Hematopoietic multipotent progenitor cell treated with erythropoietin and hydrocortisone succinate and interleukin-3 and kit ligand, for 8 days (in vitro differentiated cells): ENCODE data around the gene RPTOR.
"Not testable (repeated sequence)": the region's sequence is repeated elsewhere in the genome, so short reads cannot be mapped to it uniquely, and the experiment has no call there.

Source experiments
- DNase-seq: peaks from one replicate; pipeline ENCODE4 v3.0.0-alpha.2; 2015

Gene RPTOR

GRCh38 chr17:80789356-80789902, 244.8 kb downstream of the RPTOR start:
- DNase-seq: no peak

GRCh38 chr17:80790021-80790765, 245.6 kb downstream of the RPTOR start:
- no peak for DNase-seq

- DNase-seq: no peak
Measured at GRCh38 chr17:80790981-80791742, 246.5 kb downstream of the RPTOR start.

GRCh38 chr17:80791758-80792284, 247.2 kb downstream of the RPTOR start:
- no peak for DNase-seq

GRCh38 chr17:80792373-80792781, 247.7 kb downstream of the RPTOR start:
- no peak for DNase-seq

- DNase-seq: no peak
Measured at GRCh38 chr17:80793421-80793820, 248.8 kb downstream of the RPTOR start.

DNA sequence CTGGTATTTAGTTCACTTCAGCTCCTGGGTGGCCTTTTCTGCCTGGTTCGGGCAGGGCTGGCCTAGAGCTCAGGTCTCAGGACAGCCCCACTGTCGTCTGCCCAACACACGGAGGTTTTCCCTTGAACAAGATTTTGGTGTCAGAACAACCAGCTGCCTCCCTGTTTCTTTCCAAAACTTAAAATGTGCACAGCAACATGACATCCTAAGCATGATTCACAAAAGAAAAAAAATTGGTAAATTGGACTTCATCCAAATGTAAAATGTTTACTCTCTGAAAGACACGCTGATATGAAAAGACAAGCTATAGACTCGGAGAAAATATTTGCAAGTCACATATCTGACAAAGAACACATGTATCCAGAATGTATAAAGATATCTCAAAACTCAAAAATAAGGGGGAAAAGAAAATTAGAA, 249.2 kb downstream of the RPTOR start:
- peak; percentile 14 for DNase-seq

GRCh38 chr17:80794281-80795089, 249.8 kb downstream of the RPTOR start:
- no peak for DNase-seq

DNA sequence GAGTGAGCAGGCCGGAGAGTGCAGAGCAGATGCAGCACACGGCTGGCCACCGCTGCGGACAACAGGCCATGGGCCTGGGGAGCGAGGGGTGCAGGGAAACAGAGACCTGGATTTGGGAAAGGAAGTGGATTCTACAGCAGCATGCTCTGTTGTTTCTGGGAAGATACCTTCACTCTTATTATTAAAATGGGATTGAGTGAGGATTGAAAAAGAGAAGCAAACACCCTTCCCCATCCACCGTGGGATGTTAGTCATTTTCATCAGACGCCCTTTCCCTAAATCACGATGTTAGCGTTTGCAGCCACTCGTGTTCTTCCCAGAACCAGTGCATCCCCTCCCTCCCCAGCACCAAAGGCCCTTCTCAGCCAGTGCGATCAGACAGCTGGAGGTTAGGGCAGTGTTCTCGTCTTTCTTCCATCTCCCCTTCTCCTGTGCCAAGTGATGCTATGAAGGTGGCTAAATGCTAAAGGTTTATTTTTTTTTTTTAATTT, 250.5 kb downstream of the RPTOR start:
- DNase-seq: no peak

DNA sequence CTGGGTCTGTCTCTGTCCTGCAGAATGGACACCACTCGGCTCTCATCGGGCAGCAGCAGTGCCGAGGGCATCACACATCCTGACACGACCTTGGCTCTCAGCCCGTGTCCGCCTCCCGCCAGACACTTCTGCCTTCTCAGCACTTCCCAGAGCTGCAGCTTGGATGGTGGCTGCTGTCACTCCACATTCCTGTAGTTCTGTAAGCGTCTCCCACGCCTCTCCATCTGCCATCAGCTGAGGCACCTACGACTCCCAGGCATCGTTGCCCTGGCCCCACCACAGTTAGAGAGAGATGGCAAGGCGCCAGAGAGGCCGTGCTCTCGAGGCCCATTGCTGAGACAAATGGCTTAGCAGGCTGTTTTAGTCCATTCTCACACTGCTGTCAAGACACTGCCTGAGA, 251.1 kb downstream of the RPTOR start:
- no peak for DNase-seq

DNA sequence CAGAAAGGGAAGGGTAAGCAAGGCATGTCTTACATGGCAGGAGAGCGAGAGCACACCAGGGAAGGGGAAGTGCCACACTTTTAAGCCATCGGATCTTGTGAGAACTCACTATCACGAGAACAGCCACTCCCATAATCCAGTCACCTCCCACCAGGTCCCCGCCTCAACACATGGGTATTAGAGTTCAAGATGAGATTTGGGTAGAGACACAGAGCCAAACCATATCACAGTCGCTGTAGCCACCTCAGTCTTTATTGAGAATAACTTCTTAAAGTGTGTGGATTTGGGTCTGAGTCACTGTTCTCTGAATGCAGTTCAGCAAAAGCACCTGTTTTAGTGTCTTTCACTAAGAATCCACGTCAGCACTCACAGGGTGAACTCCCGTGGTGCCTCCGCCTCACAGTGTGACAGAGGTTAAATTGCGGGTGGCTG, 251.8 kb downstream of the RPTOR start:
- peak; percentile 9 for DNase-seq

- not testable (repeated sequence) for DNase-seq
Measured at GRCh38 chr17:80797222-80797621, 252.6 kb downstream of the RPTOR start.

DNA sequence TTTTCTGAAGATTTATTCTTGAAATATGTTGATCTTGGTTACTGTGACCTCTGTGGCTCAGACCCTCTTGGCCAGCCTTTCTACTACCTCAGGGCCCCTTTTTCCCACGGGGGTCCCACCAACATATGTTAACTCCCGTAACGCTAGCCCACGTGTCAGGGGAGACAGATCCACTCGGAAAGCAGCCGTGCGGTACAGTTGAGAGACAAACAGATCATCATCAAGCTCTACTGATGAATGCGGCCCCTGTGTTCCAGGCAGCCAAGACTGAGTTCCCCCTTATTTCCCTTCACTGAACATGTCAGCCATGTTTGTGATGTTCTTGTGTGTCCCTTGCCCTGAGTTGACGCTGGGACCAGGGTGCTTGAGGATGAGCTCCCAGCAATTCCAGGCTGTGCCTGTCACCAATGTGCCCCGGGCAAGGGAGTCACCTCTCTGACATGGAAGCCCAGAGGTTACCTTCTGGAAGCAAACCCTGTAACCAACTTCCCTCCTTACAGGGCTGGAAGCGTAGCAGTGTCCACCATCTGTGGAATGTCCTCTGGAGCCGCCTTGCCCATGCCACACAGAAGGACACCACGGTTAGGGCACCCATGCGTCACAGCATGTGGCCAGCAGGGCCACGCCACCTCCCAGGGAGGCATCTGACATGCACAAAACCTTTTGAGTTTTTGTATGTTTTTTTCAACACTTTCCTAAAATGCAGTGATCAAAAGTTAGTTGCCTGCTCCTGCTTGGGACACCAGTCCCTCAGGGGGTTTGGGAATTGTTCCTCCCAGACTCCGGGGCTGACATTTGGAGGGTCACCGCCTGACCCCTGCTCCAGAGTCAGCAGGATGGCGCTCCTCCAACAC, 253.3 kb downstream of the RPTOR start:
- no peak for DNase-seq

GRCh38 chr17:80798595-80799537, 254.2 kb downstream of the RPTOR start:
- no peak for DNase-seq

- DNase-seq: no peak
Measured at GRCh38 chr17:80799538-80800480, 255.2 kb downstream of the RPTOR start.

- no peak for DNase-seq
Measured at GRCh38 chr17:80800481-80801391, 256.1 kb downstream of the RPTOR start.

- no peak for DNase-seq
Measured at GRCh38 chr17:80802626-80803450, 258.2 kb downstream of the RPTOR start.
